K562 (cell line): ENCODE results near the gene TCP10L. TPM values are rescaled to one million over a fixed set of nuclear protein-coding genes. Genes with fewer than 3 reads are reported as not detected.

Experiments
- ATAC-seq: fragments of 200-7000 bp; cut with Tn5 transposase; 3 replicates; pipeline ENCODE4 v1.9.1; 2020; ENCODE audit warnings: moderate library complexity
- BruUV-seq: library from RNA; stranded (reverse); fragments of 400-500 nt; replicated peaks from 2 replicates; lab custom pipeline; 2021; lab: Mats Ljungman, UMichigan
- CTCF ChIA-PET: fragments of 300-600 bp; formaldehyde crosslinking; extraction: SDS; loops from one replicate; lab custom pipeline; 2021; ENCODE audit warnings: low intra/inter-chr PET ratio; lab: Yijun Ruan, JAX
- POLR2A ChIA-PET: fragments of 300-600, 350-650 bp; sonication (Branson Sonifier 250); formaldehyde crosslinking; extraction: SDS; loops from one replicate; lab custom pipeline; 2021; ENCODE audit warnings: antibody characterized with exemption, inconsistent platforms; lab: Yijun Ruan, JAX
- DNase-seq, 4 experiments: peaks; one replicate each; pipeline versions ENCODE4 v3.0.0 to v3.0.0-alpha.2; 2011 to 2018; ENCODE audit warnings: low spot score in 3 of 4, mixed read lengths in 3 of 4; ENCODE audit errors: extremely low read depth in 1 of 4
- FAIRE-seq: peaks from 2 replicates; lab custom pipeline; 2011; peaks lifted over from hg19 to GRCh38; lab: Jason Lieb, UNC
- H2AFZ ChIP-seq: 2 replicates; pipeline ENCODE4 v1.6.0; 2011; ENCODE audit warnings: low read depth, low read length, control low read depth, inconsistent platforms
- H3K27ac ChIP-seq: fragments of 200-600 bp; 3 replicates; pipeline ENCODE4 v1.8.0; 2011; ENCODE audit warnings: low read depth, mild to moderate bottlenecking, control low read depth, inconsistent platforms, low read length, moderate library complexity, mixed read lengths; ENCODE audit errors: extremely low read depth
- H3K27me3 ChIP-seq, 2 experiments: fragments of 300-600 bp in 1 of 2; 2 replicates in 1 of 2; 3 replicates in 1 of 2; pipeline versions ENCODE4 v1.6.0 to v1.8.0; 2011; ENCODE audit warnings: inconsistent platforms in 2 of 2, low read length in 2 of 2, mild to moderate bottlenecking in 1 of 2, mixed read lengths in 1 of 2, moderate library complexity in 1 of 2; ENCODE audit not compliant: control insufficient read depth in 2 of 2, insufficient read depth in 2 of 2
- H3K36me3 ChIP-seq: fragments of 300-600 bp; 3 replicates; pipeline ENCODE4 v1.8.0; 2011; ENCODE audit warnings: mild to moderate bottlenecking, low read length, inconsistent platforms; ENCODE audit not compliant: control insufficient read depth, insufficient read depth
- H3K4me1 ChIP-seq, 2 experiments: fragments of 200-600 bp in 1 of 2; replicated peaks in 1 of 2; 2 replicates in 1 of 2; 3 replicates in 1 of 2; pipeline versions ENCODE4 v1.5.1 to v1.8.0; 2011; ENCODE audit warnings: inconsistent platforms in 2 of 2, low read length in 2 of 2, mild to moderate bottlenecking in 1 of 2, mixed read lengths in 1 of 2, moderate library complexity in 1 of 2; ENCODE audit not compliant: control insufficient read depth in 2 of 2, insufficient read depth in 2 of 2
- H3K4me2 ChIP-seq: 2 replicates; pipeline ENCODE4 v1.6.1; 2011; ENCODE audit warnings: low read length, control low read depth, inconsistent platforms, mixed read lengths; ENCODE audit not compliant: insufficient read depth
- H3K4me3 ChIP-seq: fragments of 200-600 bp; sonication (generic), shearing (Covaris generic); 2 replicates; pipeline ENCODE4 v1.5.1; 2016; ENCODE audit warnings: control low read depth, inconsistent platforms
- H3K79me2 ChIP-seq: fragments of 200-600 bp; 3 replicates; pipeline ENCODE4 v1.8.0; 2011; ENCODE audit warnings: low read length, inconsistent platforms; ENCODE audit not compliant: control insufficient read depth, insufficient read depth
- H3K9ac ChIP-seq, 2 experiments: 2 replicates each; pipeline versions ENCODE4 v1.6.0 to v1.6.1; 2011; ENCODE audit warnings: low read depth in 2 of 2, low read length in 2 of 2, control low read depth in 1 of 2, inconsistent platforms in 1 of 2, mild to moderate bottlenecking in 1 of 2, mixed read lengths in 1 of 2; ENCODE audit not compliant: insufficient read depth in 1 of 2
- H3K9me1 ChIP-seq: one replicate; pipeline ENCODE4 v1.6.0; 2011; ENCODE audit warnings: inconsistent platforms, mild to moderate bottlenecking, low read length, moderate library complexity; ENCODE audit not compliant: control insufficient read depth, insufficient read depth
- H3K9me3 ChIP-seq: replicated peaks from 2 replicates; pipeline ENCODE4 v1.5.1; 2011; ENCODE audit warnings: low read depth, low read length, inconsistent platforms; ENCODE audit not compliant: control insufficient read depth, insufficient read depth
- H4K20me1 ChIP-seq: replicated peaks from 2 replicates; pipeline ENCODE4 v1.6.1; 2011; ENCODE audit warnings: low read length, inconsistent platforms, mixed read lengths; ENCODE audit not compliant: control insufficient read depth, insufficient read depth
- CREB1 ChIP-seq, 2 experiments: sonication (generic) in 1 of 2; formaldehyde crosslinking in 1 of 2; IDR thresholded peaks; 2 replicates each; pipeline versions ENCODE4 v1.6.1 to v1.8.0; 2012 to 2022; ENCODE audit warnings: inconsistent platforms in 1 of 2, mild to moderate bottlenecking in 1 of 2, missing genetic modification reagents in 1 of 2, moderate library complexity in 1 of 2
- FOXA3 ChIP-seq, 2 experiments: fragments of 450-650 bp in 1 of 2; sonication (generic) in 1 of 2; formaldehyde crosslinking; IDR thresholded peaks in 1 of 2; conservative IDR thresholded peaks in 1 of 2; 2 replicates each; pipeline versions ENCODE4 v1.4.0 to v1.8.0; 2020 to 2022; ENCODE audit warnings: mild to moderate bottlenecking in 2 of 2, missing genetic modification reagents in 1 of 2
- FOXK1 ChIP-seq: sonication (generic); formaldehyde crosslinking; IDR thresholded peaks from 2 replicates; pipeline ENCODE4 v1.8.0; 2022; ENCODE audit warnings: missing genetic modification reagents, mild to moderate bottlenecking, borderline replicate concordance
- GATA2 ChIP-seq: sonication (generic); formaldehyde crosslinking; IDR thresholded peaks from 2 replicates; pipeline ENCODE4 v1.4.0; 2020; ENCODE audit warnings: mild to moderate bottlenecking, missing genetic modification reagents
- GATAD2A ChIP-seq: fragments of 450-650 bp; IDR thresholded peaks from 2 replicates; pipeline ENCODE4 v1.6.1; 2017
- IRF2 ChIP-seq: sonication (generic); formaldehyde crosslinking; IDR thresholded peaks from 2 replicates; pipeline ENCODE4 v1.8.1; 2022; ENCODE audit warnings: mild to moderate bottlenecking, missing genetic modification reagents
- MCM7 ChIP-seq, 2 experiments: fragments of 450-650 bp; IDR thresholded peaks; 2 replicates each; pipeline ENCODE4 v1.6.1; 2016 to 2018
- MEIS2 ChIP-seq: fragments of 450-650 bp; IDR thresholded peaks from 2 replicates; pipeline ENCODE4 v1.6.1; 2014; ENCODE audit warnings: mild to moderate bottlenecking; ENCODE audit not compliant: partially characterized antibody
- PRPF4 ChIP-seq: fragments of 200-400 bp; formaldehyde crosslinking; IDR thresholded peaks from one replicate; pipeline ENCODE4 v1.6.1; 2017; ENCODE audit warnings: low read length, low read depth, mild to moderate bottlenecking; ENCODE audit not compliant: insufficient read depth, poor library complexity, severe bottlenecking
- ZBTB17 ChIP-seq: fragments of 450-650 bp; formaldehyde crosslinking; IDR thresholded peaks from 2 replicates; pipeline ENCODE4 v1.4.0; 2020; ENCODE audit warnings: mild to moderate bottlenecking
- ZNF124 ChIP-seq: sonication (generic); formaldehyde crosslinking; IDR thresholded peaks from 2 replicates; pipeline ENCODE4 v1.8.1; 2022; ENCODE audit warnings: missing genetic modification reagents
- WGBS: fragments of 100-300 bp; shearing (Covaris generic); methylation state at CpG from one replicate; pipeline ENCODE4 v1.1.6; 2016; ENCODE audit warnings: low coverage, mixed read lengths; ENCODE audit not compliant: insufficient coverage; ENCODE audit errors: missing lambda C conversion rate; 5-methylcytosine and 5-hydroxymethylcytosine counted together
- in situ Hi-C: fragments of 300-500 bp; cut with MboI; formaldehyde crosslinking; loops from 4 replicates; pipeline ENCODE4 v1.15.0; 2018; ENCODE audit warnings: inconsistent platforms, mixed read lengths
- intact Hi-C: fragments of 100-400 bp; cut with micrococcal nuclease; formaldehyde crosslinking; loops from 2 replicates; pipeline ENCODE4 v1.14.2; 2022
- polyA plus RNA-seq, 8 experiments: library from polyadenylated mRNA; depleted of rRNA in 4 of 8; stranded (reverse) in 5 of 8; unstranded in 3 of 8; fragments of >200 nt; fragmentation: Nextera tagmentation in 2 of 8; fragmentation: Illumina TruSeq in 1 of 8; extraction: Ambion mirVana in 2 of 8; extraction: Trizol in 1 of 8; gene quantifications; 2 replicates each; pipeline versions ENCODE4 v1.2.1 to v1.2.3, GENCODE V29; 2011 to 2014; ENCODE audit warnings: inconsistent platforms in 1 of 8, missing spikeins in 1 of 8
- total RNA-seq, 7 experiments: library from RNA; depleted of rRNA in 6 of 7; stranded (reverse); fragments of >200 nt in 6 of 7; fragmentation: Illumina TruSeq in 2 of 7; extraction: Trizol in 2 of 7; gene quantifications; 2 replicates each; pipeline versions ENCODE4 v1.2.1 to v1.2.3, GENCODE V29; 2011 to 2021; ENCODE audit warnings: low replicate concordance in 1 of 7
- TF ChIP-seq, protein P1 (sequence below), 2 experiments: fragments of 450-650 bp; conservative IDR thresholded peaks; 2 replicates each; pipeline ENCODE4 v1.6.1; 2017; ENCODE audit warnings: mild to moderate bottlenecking in 2 of 2, moderate library complexity in 2 of 2
- TF ChIP-seq, protein P2 (sequence below): fragments of 450-650 bp; IDR thresholded peaks from 2 replicates; pipeline ENCODE4 v1.6.1; 2017; ENCODE audit warnings: antibody characterized with exemption
- TF ChIP-seq, protein P3 (sequence below): sonication (generic); formaldehyde crosslinking; IDR thresholded peaks from 2 replicates; pipeline ENCODE4 v1.8.0; 2022; ENCODE audit warnings: missing genetic modification reagents, mild to moderate bottlenecking, moderate library complexity, borderline replicate concordance

TCP10L gene
- total and polyA plus RNA-seq, 9 of the 15 experiments (the other 6 are each of a cell fraction or from before 2014, with no cell fraction given): 0.34 to 0.91 (median 0.56) TPM; not detected in 2

- TF ChIP-seq IRF2: no peak
- no peak for TF ChIP-seq FOXK1 (CRISPR knock-in tag)
- TF ChIP-seq MCM7 (IDR thresholded peaks at IDR 0.05): no peak
- no peak for TF ChIP-seq MEIS2
- TF ChIP-seq GATAD2A: no peak
- TF ChIP-seq FOXA3 (CRISPR knock-in tag; conservative IDR thresholded peaks at IDR 0.05 in 1 of 2, IDR thresholded peaks at IDR 0.05 in 1 of 2): no peak
- TF ChIP-seq, protein P1, sequence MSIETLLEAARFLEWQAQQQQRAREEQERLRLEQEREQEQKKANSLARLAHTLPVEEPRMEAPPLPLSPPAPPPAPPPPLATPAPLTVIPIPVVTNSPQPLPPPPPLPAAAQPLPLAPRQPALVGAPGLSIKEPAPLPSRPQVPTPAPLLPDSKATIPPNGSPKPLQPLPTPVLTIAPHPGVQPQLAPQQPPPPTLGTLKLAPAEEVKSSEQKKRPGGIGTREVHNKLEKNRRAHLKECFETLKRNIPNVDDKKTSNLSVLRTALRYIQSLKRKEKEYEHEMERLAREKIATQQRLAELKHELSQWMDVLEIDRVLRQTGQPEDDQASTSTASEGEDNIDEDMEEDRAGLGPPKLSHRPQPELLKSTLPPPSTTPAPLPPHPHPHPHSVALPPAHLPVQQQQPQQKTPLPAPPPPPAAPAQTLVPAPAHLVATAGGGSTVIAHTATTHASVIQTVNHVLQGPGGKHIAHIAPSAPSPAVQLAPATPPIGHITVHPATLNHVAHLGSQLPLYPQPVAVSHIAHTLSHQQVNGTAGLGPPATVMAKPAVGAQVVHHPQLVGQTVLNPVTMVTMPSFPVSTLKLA (conservative IDR thresholded peaks at IDR 0.05): no peak
- TF ChIP-seq CREB1 (IDR thresholded peaks at IDR 0.05): no peak
- TF ChIP-seq CREB1 (CRISPR knock-in tag; IDR thresholded peaks at IDR 0.05): no peak
- TF ChIP-seq, all 486 proteins: peak for 0
Measured at GRCh38 chr21:32537569-32537881, 47.8 kb downstream of the TCP10L start (continued).

DNA sequence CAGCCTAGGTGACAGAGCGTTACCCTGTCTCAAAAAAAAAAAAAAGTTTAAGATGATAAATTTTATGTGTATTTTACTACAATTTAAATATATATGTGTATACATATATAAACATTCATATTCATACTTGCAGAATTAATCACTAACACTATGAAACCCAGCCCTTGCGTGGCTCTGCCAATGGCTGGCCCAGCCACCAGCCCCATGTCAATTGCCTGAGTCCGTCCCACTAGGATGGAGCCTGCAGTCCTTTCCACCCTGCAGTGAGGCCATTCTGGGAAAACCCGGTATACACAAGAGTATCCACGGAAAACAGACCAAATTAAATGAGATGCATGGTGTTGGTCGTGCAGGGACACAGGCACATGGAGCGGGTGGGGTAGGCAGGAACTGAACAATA lies 49.7 kb downstream of the TCP10L start:
- intact Hi-C loops: no loop called here

More for the DNA sequence above, 49.7 kb downstream of the TCP10L start:
- Histone ChIP-seq H3K27ac (no peak overlapping the region), H3K27me3 (peaks cover 0 to 16% of the 10 kb centered on the region in 2 experiments; a peak in 3 of 5 replicates), H2AFZ (no peak overlapping the region)
- TF ChIP-seq, protein P2, sequence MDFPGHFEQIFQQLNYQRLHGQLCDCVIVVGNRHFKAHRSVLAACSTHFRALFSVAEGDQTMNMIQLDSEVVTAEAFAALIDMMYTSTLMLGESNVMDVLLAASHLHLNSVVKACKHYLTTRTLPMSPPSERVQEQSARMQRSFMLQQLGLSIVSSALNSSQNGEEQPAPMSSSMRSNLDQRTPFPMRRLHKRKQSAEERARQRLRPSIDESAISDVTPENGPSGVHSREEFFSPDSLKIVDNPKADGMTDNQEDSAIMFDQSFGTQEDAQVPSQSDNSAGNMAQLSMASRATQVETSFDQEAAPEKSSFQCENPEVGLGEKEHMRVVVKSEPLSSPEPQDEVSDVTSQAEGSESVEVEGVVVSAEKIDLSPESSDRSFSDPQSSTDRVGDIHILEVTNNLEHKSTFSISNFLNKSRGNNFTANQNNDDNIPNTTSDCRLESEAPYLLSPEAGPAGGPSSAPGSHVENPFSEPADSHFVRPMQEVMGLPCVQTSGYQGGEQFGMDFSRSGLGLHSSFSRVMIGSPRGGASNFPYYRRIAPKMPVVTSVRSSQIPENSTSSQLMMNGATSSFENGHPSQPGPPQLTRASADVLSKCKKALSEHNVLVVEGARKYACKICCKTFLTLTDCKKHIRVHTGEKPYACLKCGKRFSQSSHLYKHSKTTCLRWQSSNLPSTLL: no peak
- TF ChIP-seq ZNF124 (no peak), PRPF4 (no peak), ZBTB17 (CRISPR knock-in tag) (no peak), GATA2 (no peak)
- TF ChIP-seq, protein P3, sequence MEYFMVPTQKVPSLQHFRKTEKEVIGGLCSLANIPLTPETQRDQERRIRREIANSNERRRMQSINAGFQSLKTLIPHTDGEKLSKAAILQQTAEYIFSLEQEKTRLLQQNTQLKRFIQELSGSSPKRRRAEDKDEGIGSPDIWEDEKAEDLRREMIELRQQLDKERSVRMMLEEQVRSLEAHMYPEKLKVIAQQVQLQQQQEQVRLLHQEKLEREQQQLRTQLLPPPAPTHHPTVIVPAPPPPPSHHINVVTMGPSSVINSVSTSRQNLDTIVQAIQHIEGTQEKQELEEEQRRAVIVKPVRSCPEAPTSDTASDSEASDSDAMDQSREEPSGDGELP (CRISPR knock-in tag): no peak
- TF ChIP-seq, all 486 proteins: peak for 0
- no TSS peak for BruUV-seq
- DNase-seq (no peak), FAIRE-seq (no peak), ATAC-seq (no peak)
- WGBS: 42% methylated on average over 7 of the region's 7 CpGs
- Histone ChIP-seq H3K9me3 (no peaks in the 10 kb centered on the region; the same call in 1 of the 2 replicates), H4K20me1 (no peaks in the 10 kb centered on the region), H3K36me3 (no peaks in the 10 kb centered on the region), H3K4me1 (no peaks in the 10 kb centered on the region; a peak in 2 of 5 replicates), H3K9ac (no peak overlapping the region), H3K4me3 (no peak overlapping the region), H3K4me2 (no peak overlapping the region), H3K9me1 (no peaks in the 10 kb centered on the region), H3K79me2 (no peaks in the 10 kb centered on the region)
- ChIA-PET POLR2A (interaction anchor here (0.6 kb wide), 1 partner anchor 10 kb away, joined by 3 read pairs; no protein-coding TSS in a partner anchor), CTCF (no interaction called here)
- in situ Hi-C loops: no loop called here
